ENCODE measurements around the gene GABARAPL2.
"Not testable (repeated sequence)": the region's sequence is repeated elsewhere in the genome, so short reads cannot be mapped to it uniquely, and the experiment has no call there.

GABARAPL2 gene, protein sequence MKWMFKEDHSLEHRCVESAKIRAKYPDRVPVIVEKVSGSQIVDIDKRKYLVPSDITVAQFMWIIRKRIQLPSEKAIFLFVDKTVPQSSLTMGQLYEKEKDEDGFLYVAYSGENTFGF

DNA sequence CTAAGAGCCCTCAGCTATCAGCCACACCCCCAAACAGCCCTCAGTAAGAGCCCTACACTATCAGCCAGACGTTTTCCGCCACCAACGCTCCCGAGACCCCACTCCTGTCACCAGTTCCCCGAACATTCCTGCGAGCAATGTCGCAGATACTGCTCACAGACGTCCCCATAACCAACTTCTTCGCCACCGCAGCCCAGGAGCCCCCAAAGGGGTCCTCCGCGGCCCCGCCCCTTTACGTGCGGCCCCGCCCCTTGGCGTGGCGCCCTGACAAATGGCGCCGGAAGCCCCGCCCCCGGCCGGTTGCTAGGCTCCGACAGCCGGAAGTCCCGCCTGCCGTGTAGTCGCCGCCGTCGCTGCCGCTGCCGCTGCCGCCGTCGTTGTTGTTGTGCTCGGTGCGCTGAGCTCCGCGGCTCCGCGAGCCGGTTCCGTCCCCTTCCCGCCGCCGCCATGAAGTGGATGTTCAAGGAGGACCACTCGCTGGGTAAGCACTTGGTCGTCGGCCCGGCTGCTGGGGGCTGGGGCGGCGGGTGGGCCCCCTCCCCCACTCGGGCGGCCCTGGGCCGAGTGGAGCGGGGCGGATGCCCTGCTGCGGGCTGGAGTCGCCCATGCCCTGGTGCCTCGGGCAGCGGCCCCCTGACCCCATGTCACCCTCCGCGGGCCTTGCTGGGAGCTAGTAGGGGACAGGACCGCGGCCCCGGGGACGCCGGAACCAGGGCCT, at the start of gene GABARAPL2:
GABARAPL2 (plus strand) TSS at position 340 of the 718 bp plus-strand sequence; CDS start at position 448, 108 bp downstream.
- DNase-seq: peak; percentile 75

GRCh38 chr16:75519175-75519574, 47.0 kb upstream of the GABARAPL2 start:
- DNase-seq: no peak

GRCh38 chr16:75526032-75526790, 40.0 kb upstream of the GABARAPL2 start:
- DNase-seq: no peak

GRCh38 chr16:75527825-75528299, 38.3 kb upstream of the GABARAPL2 start:
- no peak for DNase-seq

- DNase-seq: no peak
Measured at GRCh38 chr16:75529056-75529905, 36.9 kb upstream of the GABARAPL2 start.

- no peak for DNase-seq
Measured at GRCh38 chr16:75529959-75530358, 36.2 kb upstream of the GABARAPL2 start.

GRCh38 chr16:75532142-75532765, 33.9 kb upstream of the GABARAPL2 start:
- DNase-seq: no peak

- DNase-seq: no peak
Measured at GRCh38 chr16:75532791-75533190, 33.4 kb upstream of the GABARAPL2 start.

DNA sequence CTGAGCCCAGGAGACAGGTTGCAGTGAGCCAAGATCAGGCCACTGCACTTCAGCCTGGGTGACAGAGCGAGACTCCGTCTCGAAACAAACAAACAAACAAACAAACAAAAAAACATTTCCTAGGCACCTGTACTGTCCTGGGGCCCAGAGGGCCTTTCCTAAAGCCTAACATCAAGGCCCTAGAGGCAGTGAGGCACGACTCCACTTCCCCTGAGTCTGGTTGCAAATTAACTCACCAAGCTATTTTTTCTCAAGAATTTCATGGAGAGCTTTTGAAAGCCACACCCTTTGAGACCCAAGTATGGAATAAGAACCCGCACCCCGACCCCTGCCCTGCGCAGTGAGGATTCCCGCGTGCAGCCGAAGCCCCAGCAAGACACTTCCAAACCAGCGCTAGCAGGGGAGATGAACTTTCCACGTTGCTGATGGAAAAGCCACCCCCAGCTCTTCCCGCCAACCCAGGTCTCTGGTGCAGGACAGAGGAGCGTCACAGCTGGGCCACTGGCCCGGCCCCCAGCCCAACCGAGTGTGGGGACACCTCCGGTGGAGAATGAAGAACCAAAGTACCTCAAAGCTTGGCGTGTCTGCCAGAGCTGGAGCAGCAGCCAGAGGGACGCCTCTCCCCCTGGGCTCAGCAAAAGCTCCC, 31.5 kb upstream of the GABARAPL2 start:
- no peak for DNase-seq

DNA sequence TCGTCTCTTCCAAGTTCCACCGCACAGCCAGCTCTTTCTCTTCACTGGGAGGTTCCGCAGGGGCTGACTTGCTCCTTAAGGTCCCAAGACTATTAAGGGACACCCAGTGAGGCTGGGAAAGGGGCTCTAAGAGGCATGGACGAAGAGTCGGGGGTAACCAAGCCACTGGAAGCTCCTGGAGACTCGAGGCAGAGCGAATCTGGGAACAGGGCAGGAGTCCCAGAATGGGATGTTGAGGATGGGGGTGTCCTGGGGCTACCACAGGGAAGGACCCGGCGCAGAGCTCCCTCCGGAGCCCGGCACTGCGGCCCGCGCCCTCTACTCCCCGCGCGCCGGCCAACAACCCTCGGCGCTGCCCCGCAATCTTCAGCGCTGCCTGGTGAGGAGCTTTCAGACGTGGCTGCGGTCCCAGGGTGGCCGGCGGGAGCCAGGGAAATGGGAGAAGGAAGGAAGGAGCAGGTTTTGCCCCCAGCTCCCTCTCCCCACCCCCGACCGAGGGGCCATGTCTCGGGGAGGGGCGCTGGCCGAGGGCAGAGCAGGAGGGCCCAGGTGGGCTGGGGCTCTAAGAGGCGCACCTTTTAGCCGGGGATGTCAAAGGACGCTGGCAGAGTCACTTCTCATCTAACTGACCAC, 30.9 kb upstream of the GABARAPL2 start:
- no peak for DNase-seq

DNA sequence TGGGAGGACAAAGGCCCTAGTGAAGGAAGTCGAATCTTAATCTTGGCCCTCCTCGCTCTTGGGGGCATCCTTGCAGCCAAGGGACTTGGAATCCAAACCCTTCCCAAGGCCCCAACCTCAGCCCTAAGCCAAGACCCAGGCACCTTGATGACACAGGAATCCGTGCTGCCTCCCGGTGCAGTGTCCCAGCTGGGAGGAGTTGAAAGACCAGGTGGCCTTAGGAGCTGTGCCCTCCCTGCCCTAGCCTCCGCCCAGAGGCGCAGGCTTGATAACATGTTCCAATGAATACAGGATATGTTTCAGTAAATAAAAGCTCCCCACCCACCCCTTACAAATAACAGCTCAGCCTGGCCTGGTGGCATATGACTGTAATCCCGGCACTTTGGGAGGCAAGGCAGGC, 30.3 kb upstream of the GABARAPL2 start, which contains the start of gene CHST5:
CHST5 (minus strand) TSS at position 208 of the 400 bp plus-strand sequence. CDS start 5,724 bp downstream, outside the sequence.
- DNase-seq: no peak

DNA sequence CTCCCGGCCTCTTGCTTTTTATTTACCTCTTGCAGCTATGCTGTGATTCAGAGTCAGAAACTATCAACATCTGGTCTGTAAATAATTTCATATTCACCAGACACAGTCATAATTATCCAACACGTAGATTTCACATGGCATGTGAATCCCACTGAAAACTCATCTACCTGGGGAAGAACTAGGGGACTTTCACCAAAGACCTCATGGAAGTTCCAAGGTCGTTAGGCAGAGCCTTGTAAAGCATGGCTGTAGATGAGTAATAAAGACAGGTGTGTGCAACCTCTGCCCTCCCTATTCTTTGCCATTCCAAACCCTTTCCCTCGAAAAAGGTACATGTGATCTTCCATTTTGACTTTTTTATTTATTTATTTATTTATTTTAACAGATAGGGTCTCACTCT, 28.4 kb upstream of the GABARAPL2 start:
- no peak for DNase-seq

DNA sequence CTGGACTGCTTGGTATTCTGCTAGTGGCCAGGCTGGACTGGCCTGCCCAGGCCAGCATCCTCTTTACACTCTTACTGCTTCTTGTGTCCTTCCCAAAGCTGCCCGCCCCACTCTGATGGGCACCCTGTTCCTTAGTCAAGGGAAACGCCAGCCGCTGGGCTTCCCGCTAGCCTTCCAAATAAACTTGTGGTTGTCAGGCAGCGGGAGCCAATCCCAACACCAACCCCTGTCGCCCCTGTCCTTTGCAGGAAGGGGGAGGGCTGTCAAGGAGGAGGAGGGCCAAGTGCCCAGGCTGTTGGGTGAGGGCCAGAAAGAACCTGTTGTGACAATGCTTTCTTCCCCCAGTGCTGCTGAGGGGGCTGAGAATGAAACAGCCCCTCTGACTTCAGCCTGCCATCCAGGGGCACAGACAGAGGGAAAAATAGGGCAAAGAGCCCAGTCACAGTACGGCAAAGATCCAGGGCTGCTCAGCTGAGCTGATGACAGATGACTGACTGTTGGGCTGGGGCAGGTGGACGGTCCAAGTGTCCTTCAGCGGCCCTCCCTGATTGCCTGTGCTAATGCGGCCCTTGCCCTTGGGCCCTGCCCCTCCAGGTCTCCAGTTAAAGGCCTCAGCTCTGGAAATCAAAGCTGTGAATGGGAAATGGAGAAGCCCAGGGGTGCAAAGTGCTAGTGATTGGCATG, 27.2 kb upstream of the GABARAPL2 start:
- DNase-seq: not testable (repeated sequence)

GRCh38 chr16:75541236-75541635, 24.9 kb upstream of the GABARAPL2 start:
- DNase-seq: no peak

GRCh38 chr16:75542462-75542861, 23.7 kb upstream of the GABARAPL2 start:
- DNase-seq: not testable (repeated sequence)

GRCh38 chr16:75545879-75546278, 20.3 kb upstream of the GABARAPL2 start:
- not testable (repeated sequence) for DNase-seq

DNA sequence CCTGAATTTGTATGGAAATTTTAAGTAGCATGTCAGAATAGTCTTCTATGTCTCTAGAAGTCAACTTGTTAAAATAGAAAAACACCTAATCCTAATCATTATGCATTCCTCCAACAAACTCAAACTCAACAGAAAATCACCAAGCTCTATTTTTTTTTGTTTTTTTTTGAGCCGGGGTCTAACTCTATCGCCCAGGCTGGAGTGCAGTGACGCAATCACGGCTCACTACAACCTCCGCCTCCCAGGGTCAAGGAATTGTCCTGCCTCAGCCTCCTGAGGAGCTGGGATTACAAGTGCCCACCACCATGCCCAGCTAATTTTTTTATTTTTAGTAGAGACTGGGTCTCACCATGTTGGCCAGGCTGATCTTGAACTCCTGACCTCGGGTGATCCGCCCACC, 19.9 kb upstream of the GABARAPL2 start:
- DNase-seq: no peak

DNA sequence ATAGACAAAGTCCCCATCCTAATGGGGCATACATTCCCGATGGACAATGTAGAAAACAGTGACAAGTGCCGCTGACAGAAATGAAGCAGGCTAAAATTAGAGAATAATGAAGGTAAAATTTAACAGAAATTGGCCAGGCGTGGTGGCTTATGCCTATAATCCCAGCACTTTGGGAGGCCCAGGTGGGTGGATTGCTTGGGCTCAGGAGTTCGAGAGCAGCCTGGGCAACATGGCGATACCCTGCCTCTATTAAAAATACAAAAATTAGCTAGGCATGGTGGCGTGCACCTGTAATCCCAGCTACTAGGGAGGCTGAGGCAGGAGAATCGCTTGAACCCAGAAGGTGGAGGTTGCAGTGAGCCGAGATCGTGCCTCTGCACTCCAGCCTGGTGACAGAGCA, 17.7 kb upstream of the GABARAPL2 start:
- not testable (repeated sequence) for DNase-seq

- no peak for DNase-seq
Measured at GRCh38 chr16:75550211-75550662, 15.9 kb upstream of the GABARAPL2 start.

DNA sequence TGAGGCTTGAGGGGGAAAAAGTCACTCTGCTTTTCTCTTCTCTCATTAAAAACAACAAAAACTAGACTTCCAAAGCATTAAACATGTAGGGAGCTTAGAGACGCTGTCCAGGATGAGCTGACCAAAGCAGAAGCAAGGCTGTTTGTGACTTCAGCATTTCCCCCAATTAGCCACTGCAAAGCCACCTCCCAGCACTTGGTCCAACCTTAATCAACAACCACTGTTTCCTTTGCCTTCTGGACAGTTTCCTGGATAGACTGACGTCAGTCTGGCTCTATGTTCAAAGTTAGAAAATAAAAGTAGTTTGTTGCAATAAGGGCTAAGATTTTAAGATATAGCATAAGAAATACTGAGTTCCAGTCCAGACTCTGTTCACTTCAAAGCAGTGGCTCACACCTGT, 13.2 kb upstream of the GABARAPL2 start:
- no peak for DNase-seq
